ENCODE measurements around the gene ARRB1. TPM values are rescaled to one million over a fixed set of nuclear protein-coding genes. Genes with fewer than 3 reads are reported as not detected.

ARRB1 gene
- total and polyA plus RNA-seq, 10 of the 15 experiments (the other 5 are each of a cell fraction or from before 2014, with no cell fraction given), result 0.39 to 12.9 (median 1.7) TPM

GRCh38 chr11:75287579-75287978 is 63.9 kb downstream of the ARRB1 start:
- ATAC-seq (no peak), FAIRE-seq (no peak), DNase-seq (ENCODE audit: low read depth, low spot score) (no peak)
- ChIA-PET CTCF (no interaction called here), RAD21 (ENCODE audit: unreplicated experiment) (no interaction called here), POLR2A (no interaction called here), SMC1A (ENCODE audit: uncharacterized antibody, unreplicated experiment) (no interaction called here)
- Histone ChIP-seq H3K9ac (ENCODE audit: control insufficient read depth, insufficient read depth, low read length) (no peak overlapping the region), H3K4me2 (ENCODE audit: control insufficient read depth, insufficient read depth) (no peak overlapping the region), H4K20me1 (ENCODE audit: control insufficient read depth, insufficient read depth) (no peaks in the 10 kb centered on the region), H2AFZ (ENCODE audit: control insufficient read depth, low read depth, low read length) (no peak overlapping the region), H3K79me2 (ENCODE audit: control insufficient read depth, insufficient read depth, low read length) (no peaks in the 10 kb centered on the region), H3K4me1 (ENCODE audit: control insufficient read depth, insufficient read depth, low read length) (no peaks in the 10 kb centered on the region), H3K36me3 (ENCODE audit: control insufficient read depth in 2 of 2, insufficient read depth in 2 of 2, low read length in 1 of 2) (no peaks in the 10 kb centered on the region; a peak in 1 of 4 replicates), H3K9me3 (replicated peaks; ENCODE audit: control insufficient read depth, insufficient read depth, low read length) (no peaks in the 10 kb centered on the region), H3K4me3 (no peak overlapping the region), H3K27me3 (replicated peaks in 1 of 2; ENCODE audit: control insufficient read depth in 2 of 2, insufficient read depth in 2 of 2, low read length in 1 of 2) (no peaks in the 10 kb centered on the region), H3K27ac (ENCODE audit: control insufficient read depth, insufficient read depth) (no peak overlapping the region)
- TF ChIP-seq RB1 (IDR thresholded peaks at IDR 0.05; ENCODE audit: borderline replicate concordance) (no peak), BMI1 (IDR thresholded peaks at IDR 0.05; ENCODE audit: borderline replicate concordance) (no peak), E2F4 (IDR thresholded peaks at IDR 0.05; ENCODE audit: low read depth, low read length) (no peak), NR2F1 (conservative IDR thresholded peaks at IDR 0.05) (no peak), TCF12 (IDR thresholded peaks at IDR 0.05; ENCODE audit: low read depth, low read length) (no peak), CHD4 (IDR thresholded peaks at IDR 0.05) (no peak), IRF4 (IDR thresholded peaks at IDR 0.05; ENCODE audit: low read depth, low read length) (no peak)
- in situ Hi-C loops (cut with MboI), result no loop called here
- WGBS (ENCODE audit: insufficient coverage, insufficient replicate concordance, low lambda C conversion rate, missing lambda C conversion rate), result 68% methylated on average over 17 of the region's 17 CpGs
- intact Hi-C loops (cut with micrococcal nuclease; ENCODE audit: unreplicated experiment), result no loop called here
- no TSS peak for BruUV-seq (replicated peaks)

- Histone ChIP-seq H4K20me1 (ENCODE audit: control insufficient read depth, insufficient read depth) (no peaks in the 10 kb centered on the region), H3K79me2 (ENCODE audit: control insufficient read depth, insufficient read depth, low read length) (no peaks in the 10 kb centered on the region), H3K36me3 (ENCODE audit: control insufficient read depth in 2 of 2, insufficient read depth in 2 of 2, low read length in 1 of 2) (no peaks in the 10 kb centered on the region; a peak in 1 of 4 replicates), H3K27ac (ENCODE audit: control insufficient read depth, insufficient read depth) (no peak overlapping the region), H3K4me3 (no peak overlapping the region), H3K9me3 (replicated peaks; ENCODE audit: control insufficient read depth, insufficient read depth, low read length) (no peaks in the 10 kb centered on the region), H3K4me1 (ENCODE audit: control insufficient read depth, insufficient read depth, low read length) (no peaks in the 10 kb centered on the region), H3K27me3 (replicated peaks in 1 of 2; ENCODE audit: control insufficient read depth in 2 of 2, insufficient read depth in 2 of 2, low read length in 1 of 2) (no peaks in the 10 kb centered on the region), H2AFZ (ENCODE audit: control insufficient read depth, low read depth, low read length) (no peak overlapping the region), H3K4me2 (ENCODE audit: control insufficient read depth, insufficient read depth) (no peak overlapping the region), H3K9ac (ENCODE audit: control insufficient read depth, insufficient read depth, low read length) (no peak overlapping the region)
- WGBS (ENCODE audit: insufficient coverage, insufficient replicate concordance, low lambda C conversion rate, missing lambda C conversion rate), result 36% methylated on average over 14 of the region's 14 CpGs
- ChIA-PET POLR2A (no interaction called here), CTCF (no interaction called here), SMC1A (ENCODE audit: uncharacterized antibody, unreplicated experiment) (no interaction called here), RAD21 (ENCODE audit: unreplicated experiment) (no interaction called here)
- intact Hi-C loops (cut with micrococcal nuclease; ENCODE audit: unreplicated experiment), result no loop called here
- DNase-seq (ENCODE audit: low read depth, low spot score) (no peak), FAIRE-seq (no peak), ATAC-seq (no peak)
- BruUV-seq (replicated peaks), result no TSS peak
- in situ Hi-C loops (cut with MboI), result no loop called here
- TF ChIP-seq MTA3 (IDR thresholded peaks at IDR 0.05; ENCODE audit: borderline replicate concordance, low read length) (no peak), ZNF207 (IDR thresholded peaks at IDR 0.05; ENCODE audit: borderline replicate concordance) (no peak), SMC3 (IDR thresholded peaks at IDR 0.05; ENCODE audit: borderline replicate concordance, low read length) (no peak), PKNOX1 (IDR thresholded peaks at IDR 0.05) (no peak), MTA2 (IDR thresholded peaks at IDR 0.05; ENCODE audit: low read depth) (no peak), SREBF2 (IDR thresholded peaks at IDR 0.05; ENCODE audit: low read length) (no peak), MXI1 (IDR thresholded peaks at IDR 0.05; ENCODE audit: low read depth, low read length) (no peak), EP300 (IDR thresholded peaks at IDR 0.05; ENCODE audit: borderline replicate concordance in 1 of 2, control insufficient read depth in 1 of 2, low read depth in 2 of 2, low read length in 2 of 2) (no peak), IRF5 (IDR thresholded peaks at IDR 0.05; ENCODE audit: borderline replicate concordance) (no peak)
Observed at GRCh38 chr11:75286826-75287465, 64.5 kb downstream of the ARRB1 start.

Data from GM12878 (cell line).